HepG2 (cell line): ENCODE measurements around the gene MAP2K1. TPM values are rescaled to one million over a fixed set of nuclear protein-coding genes. Genes with fewer than 3 reads are reported as not detected.

Experiments used
- ATAC-seq: fragments of 200-7000 bp; cut with Tn5 transposase; 3 replicates; pipeline ENCODE4 v1.9.1; 2020; ENCODE audit warnings: mild to moderate bottlenecking, moderate library complexity
- BruUV-seq: library from RNA; stranded (reverse); fragments of 400-500 nt; replicated peaks from 2 replicates; lab custom pipeline; 2021; lab: Mats Ljungman, UMichigan
- CTCF ChIA-PET: fragments of 300-600 bp; formaldehyde crosslinking; extraction: SDS; loops from one replicate; lab custom pipeline; 2021; ENCODE audit warnings: low total read pairs, inconsistent platforms, low intra/inter-chr PET ratio; lab: Yijun Ruan, JAX
- POLR2A ChIA-PET: fragments of 350-600 bp; sonication (Branson Sonifier 250); formaldehyde crosslinking; loops from one replicate; lab custom pipeline; 2020; ENCODE audit warnings: antibody characterized with exemption, inconsistent platforms; lab: Yijun Ruan, JAX
- DNase-seq: peaks from one replicate; pipeline ENCODE4 v3.0.0-alpha.2; 2015; ENCODE audit warnings: low spot score
- FAIRE-seq: peaks from 3 replicates; lab custom pipeline; 2011; peaks lifted over from hg19 to GRCh38; lab: Jason Lieb, UNC
- H2AFZ ChIP-seq: one replicate; pipeline ENCODE4 v1.6.1; 2011; ENCODE audit warnings: low read length, inconsistent platforms
- H3K27ac ChIP-seq: fragments of 300-600 bp; 3 replicates; pipeline ENCODE4 v1.8.0; 2011; ENCODE audit warnings: mixed run types, mild to moderate bottlenecking, mixed read lengths, low read length, inconsistent platforms; ENCODE audit not compliant: insufficient read depth; ENCODE audit errors: extremely low read length
- H3K27me3 ChIP-seq, 2 experiments: fragments of 200-600 bp in 1 of 2; 2 replicates in 1 of 2; 3 replicates in 1 of 2; pipeline versions ENCODE4 v1.6.0 to v1.8.0; 2011; ENCODE audit warnings: low read length in 2 of 2, mild to moderate bottlenecking in 2 of 2, moderate library complexity in 2 of 2, inconsistent platforms in 1 of 2; ENCODE audit not compliant: insufficient read depth in 2 of 2, control insufficient read depth in 1 of 2
- H3K36me3 ChIP-seq, 2 experiments: fragments of 200-600 bp in 1 of 2; replicated peaks in 1 of 2; 2 replicates in 1 of 2; 3 replicates in 1 of 2; pipeline versions ENCODE4 v1.5.1 to v1.8.0; 2011; ENCODE audit warnings: low read length in 2 of 2, inconsistent platforms in 1 of 2; ENCODE audit not compliant: insufficient read depth in 2 of 2, control insufficient read depth in 1 of 2
- H3K4me1 ChIP-seq: 2 replicates; pipeline ENCODE4 v1.5.1; 2012; ENCODE audit warnings: low read length, inconsistent platforms; ENCODE audit not compliant: insufficient read depth
- H3K4me2 ChIP-seq: 2 replicates; pipeline ENCODE4 v1.6.0; 2011; ENCODE audit warnings: low read depth, low read length, inconsistent platforms
- H3K4me3 ChIP-seq, 3 experiments: fragments of 200-600 bp in 1 of 3; sonication (generic), shearing (Covaris generic) in 1 of 3; replicated peaks in 1 of 3; 2 replicates each; pipeline ENCODE4 v1.5.1; 2011 to 2016; ENCODE audit warnings: low read length in 3 of 3, inconsistent platforms in 2 of 3, low read depth in 2 of 3, mild to moderate bottlenecking in 2 of 3, control low read depth in 1 of 3, mixed read lengths in 1 of 3; ENCODE audit not compliant: insufficient read depth in 1 of 3
- H3K79me2 ChIP-seq: one replicate; pipeline ENCODE4 v1.6.1; 2011; ENCODE audit warnings: low read length, inconsistent platforms; ENCODE audit not compliant: insufficient read depth
- H3K9ac ChIP-seq: 2 replicates; pipeline ENCODE4 v1.6.0; 2011; ENCODE audit warnings: mild to moderate bottlenecking, low read depth, low read length, inconsistent platforms; ENCODE audit not compliant: insufficient read depth
- H3K9me3 ChIP-seq: 2 replicates; pipeline ENCODE4 v1.5.1; 2012; ENCODE audit warnings: mild to moderate bottlenecking, low read length
- H4K20me1 ChIP-seq: 2 replicates; pipeline ENCODE4 v1.6.0; 2011; ENCODE audit warnings: inconsistent platforms, mild to moderate bottlenecking, low read length, moderate library complexity; ENCODE audit not compliant: insufficient read depth
- ARNTL ChIP-seq: sonication (generic); formaldehyde crosslinking; IDR thresholded peaks from 2 replicates; pipeline ENCODE4 v1.4.0; 2020; ENCODE audit warnings: mild to moderate bottlenecking, missing genetic modification reagents
- EP300 ChIP-seq, 3 experiments: sonication (generic) in 1 of 3; formaldehyde crosslinking in 1 of 3; IDR thresholded peaks; 2 replicates each; pipeline versions ENCODE4 v1.5.1 to v1.6.1; 2011 to 2020; ENCODE audit warnings: low read depth in 2 of 3, low read length in 2 of 3, borderline replicate concordance in 1 of 3, improper control_type of control experiment in 1 of 3, mild to moderate bottlenecking in 1 of 3, missing genetic modification reagents in 1 of 3, moderate library complexity in 1 of 3
- ISX ChIP-seq: sonication (generic); formaldehyde crosslinking; conservative IDR thresholded peaks from 2 replicates; pipeline ENCODE4 v1.5.0; 2020; ENCODE audit warnings: missing genetic modification reagents
- ZNF207 ChIP-seq: fragments of 450-650 bp; IDR thresholded peaks from 2 replicates; pipeline ENCODE4 v1.6.1; 2016; ENCODE audit warnings: antibody characterized with exemption, borderline replicate concordance
- ZNF569 ChIP-seq: sonication (generic); formaldehyde crosslinking; IDR thresholded peaks from 2 replicates; pipeline ENCODE4 v1.5.0; 2020; ENCODE audit warnings: mild to moderate bottlenecking, missing genetic modification reagents, moderate library complexity, borderline replicate concordance
- ZNF574 ChIP-seq: sonication (generic); formaldehyde crosslinking; IDR thresholded peaks from 2 replicates; pipeline ENCODE4 v1.4.0; 2020; ENCODE audit warnings: missing genetic modification reagents
- WGBS: methylation state at CpG from one replicate; pipeline ENCODE4 v1.1.6; 2017; ENCODE audit warnings: low lambda C conversion rate; 5-methylcytosine and 5-hydroxymethylcytosine counted together
- in situ Hi-C: cut with HindIII; loops from 2 replicates; pipeline ENCODE4 v1.10.0; 2017; ENCODE audit warnings: low pct_unique_long_range_greater_than_20kb; ENCODE audit not compliant: extremely low pct_ligation_motif_present
- intact Hi-C: fragments of 100-400 bp; cut with micrococcal nuclease; formaldehyde crosslinking; loops from one replicate; pipeline ENCODE4 v1.10.0; 2022; ENCODE audit not compliant: unreplicated experiment
- polyA plus RNA-seq, 8 experiments: library from polyadenylated mRNA; depleted of rRNA in 3 of 8; stranded (reverse) in 7 of 8; unstranded in 1 of 8; fragments of >200 nt; fragmentation: Illumina TruSeq in 4 of 8; extraction: Trizol in 4 of 8; gene quantifications; 2 replicates each; pipeline versions ENCODE4 v1.2.1 to v1.2.3, GENCODE V29; 2011 to 2016; ENCODE audit warnings: low read depth in 4 of 8, missing spikeins in 1 of 8, mixed read lengths in 1 of 8; ENCODE audit not compliant: insufficient read depth in 1 of 8
- total RNA-seq, 5 experiments: library from RNA; depleted of rRNA; stranded (reverse); fragments of >200 nt; fragmentation: Illumina TruSeq; extraction: Trizol; gene quantifications; 2 replicates each; pipeline ENCODE4 v1.2.3, GENCODE V29; 2016; ENCODE audit warnings: low read depth in 1 of 5
- TF ChIP-seq, protein P1 (sequence below): sonication (generic); formaldehyde crosslinking; IDR thresholded peaks from 2 replicates; pipeline ENCODE4 v1.8.1; 2023; ENCODE audit warnings: mild to moderate bottlenecking, missing genetic modification reagents

MAP2K1 gene
- total and polyA plus RNA-seq, 2 of the 13 experiments (the other 11 are each of a cell fraction or from before 2014, with no cell fraction given) = 24.1 to 49.2 TPM

DNA sequence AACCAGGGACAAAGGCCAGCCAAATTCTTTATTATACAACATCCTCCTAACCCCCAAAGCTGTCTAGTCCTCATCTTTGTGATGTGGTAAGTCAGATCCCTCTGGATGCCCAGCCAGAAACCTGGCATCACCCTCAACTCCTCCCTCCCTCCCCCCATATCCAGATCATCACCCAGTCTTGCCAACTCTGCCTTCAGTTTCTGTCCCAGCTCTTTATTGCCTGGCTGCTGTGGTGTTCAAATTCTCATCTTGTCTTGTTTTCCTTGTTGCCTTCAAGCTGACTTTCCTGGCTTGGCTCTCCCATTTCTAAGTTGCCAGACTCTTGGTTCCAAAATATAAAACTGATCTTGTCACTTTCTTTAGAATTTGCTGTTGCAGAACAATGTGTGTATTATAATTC lies 28.6 kb downstream of the MAP2K1 start (continued):
- TF ChIP-seq, protein P1, sequence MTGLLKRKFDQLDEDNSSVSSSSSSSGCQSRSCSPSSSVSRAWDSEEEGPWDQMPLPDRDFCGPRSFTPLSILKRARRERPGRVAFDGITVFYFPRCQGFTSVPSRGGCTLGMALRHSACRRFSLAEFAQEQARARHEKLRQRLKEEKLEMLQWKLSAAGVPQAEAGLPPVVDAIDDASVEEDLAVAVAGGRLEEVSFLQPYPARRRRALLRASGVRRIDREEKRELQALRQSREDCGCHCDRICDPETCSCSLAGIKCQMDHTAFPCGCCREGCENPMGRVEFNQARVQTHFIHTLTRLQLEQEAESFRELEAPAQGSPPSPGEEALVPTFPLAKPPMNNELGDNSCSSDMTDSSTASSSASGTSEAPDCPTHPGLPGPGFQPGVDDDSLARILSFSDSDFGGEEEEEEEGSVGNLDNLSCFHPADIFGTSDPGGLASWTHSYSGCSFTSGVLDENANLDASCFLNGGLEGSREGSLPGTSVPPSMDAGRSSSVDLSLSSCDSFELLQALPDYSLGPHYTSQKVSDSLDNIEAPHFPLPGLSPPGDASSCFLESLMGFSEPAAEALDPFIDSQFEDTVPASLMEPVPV = no peak
- TF ChIP-seq ISX (CRISPR knock-in tag) = no peak
- TF ChIP-seq ZNF207 = no peak
- TF ChIP-seq ZNF574 (CRISPR knock-in tag) = no peak
- no peak for TF ChIP-seq ARNTL (CRISPR knock-in tag)
- TF ChIP-seq, all 625 proteins: peak for 0

GRCh38 chr15:66417736-66418135 lies 31.0 kb downstream of the MAP2K1 start:
- no peak for ATAC-seq
- in situ Hi-C loops = no loop called here
- intact Hi-C loops = no loop called here
- Histone ChIP-seq H3K4me1 (peaks cover 8% of the 10 kb centered on the region), H4K20me1 (peaks cover 6% of the 10 kb centered on the region; the same call in 1 of the 2 replicates), H3K27ac (no peak overlapping the region), H3K9me3 (peaks cover 9% of the 10 kb centered on the region; the same call in 1 of the 2 replicates), H2AFZ (no peak overlapping the region), H3K4me3 (no peak overlapping the region), H3K79me2 (peaks cover 73% of the 10 kb centered on the region), H3K27me3 (no peaks in the 10 kb centered on the region), H3K36me3 (no peaks in the 10 kb centered on the region; a peak in 1 of 5 replicates), H3K4me2 (no peak overlapping the region), H3K9ac (no peak overlapping the region)
- BruUV-seq = no TSS peak
- POLR2A ChIA-PET = no interaction called here
- CTCF ChIA-PET = no interaction called here
- DNase-seq = no peak
- 92% methylated on average over 5 of the region's 5 CpGs for WGBS
- no peak for FAIRE-seq
- TF ChIP-seq EP300 (IDR thresholded peaks at IDR 0.05; ENCODE audit: low read depth in 2 of 2, low read length in 2 of 2) = no peak
- TF ChIP-seq EP300 (CRISPR knock-in tag; IDR thresholded peaks at IDR 0.05; ENCODE audit: borderline replicate concordance) = no peak
- no peak for TF ChIP-seq ZNF569 (CRISPR knock-in tag)
